ENCODE data around the gene IL1RAPL2.
A peak's percentile ranks its signal among the peaks of the same experiment; 100 is the strongest.
"Not testable (repeated sequence)": the region's sequence is repeated elsewhere in the genome, so short reads cannot be mapped to it uniquely, and the experiment has no call there.

Gene IL1RAPL2

DNA sequence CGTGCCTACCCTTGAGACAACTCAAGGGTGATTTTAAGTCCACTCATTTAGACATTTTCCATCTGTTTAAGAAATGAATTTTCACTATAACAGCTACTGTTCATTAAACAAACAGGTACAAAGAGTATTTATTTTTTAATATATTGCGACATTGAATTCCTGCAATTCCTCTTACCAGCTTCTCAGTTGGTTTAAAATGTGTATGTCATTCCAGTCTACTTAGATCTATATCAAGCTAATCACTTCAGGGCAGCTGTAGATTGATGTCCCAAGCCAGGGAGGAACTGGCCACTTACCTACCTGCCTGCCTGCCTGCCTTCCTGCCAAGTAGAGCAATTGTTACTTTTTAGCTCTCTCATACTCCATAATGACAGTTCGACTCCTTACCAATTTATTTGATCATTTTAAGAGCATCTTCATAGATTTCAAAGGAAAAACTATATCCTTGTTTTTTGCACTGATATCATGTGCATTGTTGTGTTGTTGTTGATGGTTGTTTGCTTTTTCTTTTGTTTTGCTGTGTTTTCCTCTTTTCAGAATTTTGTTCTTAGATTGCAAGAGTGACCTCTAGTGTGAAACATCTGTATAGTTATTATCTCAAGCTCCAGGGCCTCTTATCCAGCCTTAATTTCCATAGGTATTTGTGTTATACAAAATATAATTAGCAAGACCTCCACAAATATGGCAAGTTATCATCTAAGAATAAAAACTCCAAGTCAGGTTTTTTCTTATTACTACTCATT, 1135.5 kb downstream of the IL1RAPL2 start:
- DNase-seq (ENCODE audit: low spot score), result no peak

DNA sequence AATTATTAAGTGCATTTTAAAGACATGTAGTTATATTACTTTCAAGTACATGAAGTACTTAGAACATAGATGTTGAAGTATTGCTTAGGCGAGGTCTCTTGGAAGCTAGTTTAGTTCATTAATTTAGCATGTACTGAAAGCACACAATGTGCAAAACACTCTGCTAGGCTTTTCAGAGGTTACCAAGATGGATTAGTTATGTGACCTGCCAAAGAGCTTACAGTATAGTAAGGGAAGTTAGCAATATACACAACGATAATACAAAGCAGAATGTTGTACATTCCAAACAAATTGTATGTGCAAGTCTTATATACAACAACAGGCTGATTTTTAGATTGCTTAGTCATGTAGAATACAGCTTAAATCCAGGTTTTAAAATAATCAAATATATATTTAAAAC, 1137.9 kb downstream of the IL1RAPL2 start:
- no peak for DNase-seq (ENCODE audit: low spot score)

GRCh38 chrX:105706041-105706440, 1140.0 kb downstream of the IL1RAPL2 start:
- no peak for DNase-seq (ENCODE audit: low spot score)

- no peak for DNase-seq (ENCODE audit: low spot score)
These were observed 1145.8 kb downstream of the IL1RAPL2 start for GRCh38 chrX:105711805-105712204.

- DNase-seq (ENCODE audit: low spot score), result no peak
These were observed 1149.7 kb downstream of the IL1RAPL2 start for GRCh38 chrX:105715746-105716145.

- DNase-seq (ENCODE audit: low spot score), result peak; percentile 33
These were observed 1158.2 kb downstream of the IL1RAPL2 start for GRCh38 chrX:105723966-105724735.

GRCh38 chrX:105725228-105725627, 1159.2 kb downstream of the IL1RAPL2 start:
- no peak for DNase-seq (ENCODE audit: low spot score)

DNA sequence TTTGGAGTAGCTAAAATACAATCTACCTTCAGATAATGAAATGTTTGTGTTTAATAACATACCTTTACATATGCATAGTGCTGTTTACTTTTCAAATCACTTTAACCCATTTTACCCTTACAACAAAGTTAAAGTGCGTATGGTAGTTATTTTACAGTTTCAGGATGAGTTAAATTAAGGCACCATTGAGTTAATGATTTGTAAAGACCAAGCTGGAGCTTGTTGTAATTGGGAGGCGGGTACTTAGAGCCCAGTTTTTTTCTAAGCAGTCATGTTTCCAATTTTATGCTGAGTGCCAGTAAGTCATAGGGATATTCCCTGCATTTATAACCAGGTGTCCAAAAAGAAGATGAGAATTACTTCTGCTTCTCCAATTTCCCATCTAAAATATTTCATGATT, 1172.2 kb downstream of the IL1RAPL2 start:
- DNase-seq (ENCODE audit: low spot score), result no peak

DNA sequence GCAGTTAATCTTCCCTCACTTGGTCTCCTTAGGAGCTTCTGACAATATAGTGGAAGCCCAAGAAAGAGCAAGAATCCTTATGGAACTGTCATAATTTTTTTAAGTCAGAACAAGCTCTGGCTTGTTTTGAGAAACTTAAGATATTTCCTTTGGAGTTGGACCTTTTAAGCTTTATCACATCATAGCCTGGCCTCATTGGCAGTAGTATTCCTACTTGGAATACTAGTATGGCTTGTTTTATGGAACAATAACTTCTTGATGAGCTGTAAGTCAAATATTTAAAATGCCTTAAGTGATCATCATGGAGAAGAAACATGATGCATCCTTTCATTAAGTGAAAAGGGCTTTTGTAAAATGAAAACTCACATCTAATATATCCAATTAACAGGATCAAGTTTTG, 1178.3 kb downstream of the IL1RAPL2 start:
- DNase-seq (ENCODE audit: low spot score), result no peak

DNA sequence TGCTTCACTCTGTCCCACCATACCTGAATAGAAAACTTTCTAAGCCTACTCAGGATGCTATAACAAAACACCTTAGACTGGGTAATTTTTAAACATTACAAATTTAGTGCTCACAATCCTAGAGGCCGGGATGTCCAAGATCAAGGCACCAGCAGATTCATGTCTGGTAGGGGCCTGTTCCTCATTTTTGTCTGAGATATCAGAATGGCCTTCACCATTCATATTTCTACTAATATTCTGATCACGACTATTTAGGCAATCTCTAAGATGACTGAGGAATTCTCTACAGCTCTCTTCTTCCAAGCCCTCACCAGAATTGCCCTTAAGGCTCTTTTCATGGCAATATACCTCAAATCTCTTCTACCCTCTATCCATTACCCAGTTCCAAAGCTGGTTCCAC, 1178.9 kb downstream of the IL1RAPL2 start:
- DNase-seq (ENCODE audit: low spot score), result no peak

GRCh38 chrX:105745863-105746262, 1179.9 kb downstream of the IL1RAPL2 start:
- DNase-seq (ENCODE audit: low spot score), result no peak

GRCh38 chrX:105752338-105752956, 1186.4 kb downstream of the IL1RAPL2 start:
- DNase-seq (ENCODE audit: low spot score), result no peak

DNA sequence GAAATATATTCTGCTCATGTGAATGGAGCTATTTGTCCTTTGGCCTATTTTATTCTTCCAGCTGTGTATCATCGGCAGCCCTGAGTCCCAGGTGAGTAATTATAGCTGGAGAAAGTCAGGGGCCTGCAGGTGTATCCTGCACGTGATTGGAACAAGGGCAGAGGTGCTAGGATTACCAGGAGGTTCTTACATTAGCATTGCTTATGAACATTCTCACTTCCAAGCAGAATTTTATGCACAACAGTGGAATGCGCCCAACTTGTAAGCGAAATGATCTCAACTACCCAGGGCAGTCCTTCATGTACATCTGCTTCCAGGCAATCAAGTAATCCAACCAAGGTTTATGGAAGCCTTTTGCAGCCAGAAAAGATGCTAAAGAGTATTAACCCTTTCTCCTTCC, 1187.4 kb downstream of the IL1RAPL2 start:
- no peak for DNase-seq (ENCODE audit: low spot score)

GRCh38 chrX:105754286-105754964, 1188.4 kb downstream of the IL1RAPL2 start:
- no peak for DNase-seq (ENCODE audit: low spot score)

DNA sequence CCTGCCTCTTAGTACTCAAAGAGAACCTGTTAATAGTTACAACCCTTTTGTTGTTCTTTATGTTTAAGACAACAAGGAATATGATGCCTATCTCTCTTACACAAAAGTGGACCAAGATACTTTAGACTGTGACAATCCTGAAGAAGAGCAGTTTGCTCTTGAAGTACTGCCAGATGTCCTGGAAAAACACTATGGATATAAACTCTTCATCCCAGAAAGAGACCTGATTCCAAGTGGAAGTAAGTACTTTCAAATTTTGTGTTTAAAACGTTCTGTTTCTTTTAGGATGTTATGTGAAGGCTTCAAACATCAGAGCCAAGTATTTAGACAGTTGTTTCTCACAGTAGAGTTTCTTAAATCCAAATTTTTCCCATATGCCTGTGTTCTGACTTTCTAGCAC, 1189.1 kb downstream of the IL1RAPL2 start:
- DNase-seq (ENCODE audit: low spot score), result no peak

DNA sequence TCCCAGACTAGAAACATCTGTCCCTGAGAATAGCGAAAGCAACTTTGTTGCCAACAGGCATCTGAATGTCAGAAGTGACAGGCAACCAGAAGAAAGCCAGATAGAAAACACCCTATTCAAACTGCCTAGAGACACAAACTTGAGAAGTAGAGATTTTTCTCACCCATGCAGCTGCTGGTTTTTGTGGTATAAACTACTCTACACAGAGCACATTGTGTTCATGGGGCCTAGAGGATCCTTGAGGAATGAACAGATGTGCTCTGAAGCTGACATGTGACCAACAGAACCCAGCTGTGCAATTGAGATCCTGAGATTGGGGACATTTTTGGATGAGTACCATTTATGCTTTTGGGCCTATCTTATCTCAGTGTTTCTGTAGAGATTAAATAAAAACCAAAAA, 1192.8 kb downstream of the IL1RAPL2 start:
- no peak for DNase-seq (ENCODE audit: low spot score)

GRCh38 chrX:105759598-105759997, 1193.6 kb downstream of the IL1RAPL2 start:
- DNase-seq (ENCODE audit: low spot score), result no peak

- DNase-seq (ENCODE audit: low spot score), result no peak
These were observed 1199.7 kb downstream of the IL1RAPL2 start for GRCh38 chrX:105765691-105766090.

DNA sequence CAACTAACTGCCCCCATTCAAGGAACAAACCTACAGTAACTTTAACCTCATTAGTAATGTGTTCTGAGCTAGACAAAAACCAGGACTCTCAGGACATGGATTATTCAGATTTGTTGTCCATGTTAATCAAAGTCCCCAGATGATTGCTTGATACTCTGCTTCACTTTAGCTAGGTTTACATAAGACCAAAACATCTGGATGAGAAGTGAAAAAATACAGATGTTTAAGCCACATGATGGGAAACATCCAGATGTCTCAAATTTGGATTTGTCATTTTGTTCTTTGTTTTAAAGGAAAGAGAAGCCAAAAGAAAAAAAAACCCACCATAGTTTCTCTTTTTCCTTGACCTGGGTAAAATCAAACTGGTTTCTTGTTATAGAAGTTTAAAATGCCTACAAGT, 1207.8 kb downstream of the IL1RAPL2 start:
- no peak for DNase-seq (ENCODE audit: low spot score)

DNA sequence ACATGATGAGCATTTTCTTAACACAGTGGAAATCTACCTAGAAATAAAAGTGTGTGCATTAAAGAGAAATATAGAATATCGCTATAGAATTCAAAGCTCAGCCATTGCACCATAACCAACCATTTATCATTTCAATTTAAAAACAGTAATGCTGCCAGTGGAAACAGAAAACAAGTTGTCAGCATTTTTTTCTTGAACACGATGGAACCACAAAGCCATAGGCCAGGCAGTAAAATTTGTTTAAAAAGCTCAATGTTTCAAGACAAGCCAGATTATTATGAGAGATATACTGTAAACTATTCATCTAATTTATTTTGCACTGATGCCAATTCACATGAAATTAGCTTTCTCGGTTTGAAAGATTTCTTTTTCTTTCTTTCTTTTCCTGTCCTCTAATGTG, 1209.7 kb downstream of the IL1RAPL2 start:
- no peak for DNase-seq (ENCODE audit: low spot score)

GRCh38 chrX:105781804-105782203, 1215.8 kb downstream of the IL1RAPL2 start:
- no peak for DNase-seq (ENCODE audit: low spot score)

GRCh38 chrX:105796877-105797276, 1230.9 kb downstream of the IL1RAPL2 start:
- DNase-seq (ENCODE audit: low spot score), result not testable (repeated sequence)
